ENCODE measurements around the gene TMEFF1. TPM values are rescaled to one million over a fixed set of nuclear protein-coding genes. Genes with fewer than 3 reads are reported as not detected.

Gene TMEFF1
- total and polyA plus RNA-seq, 2 experiments from 2014 or later: 0.34 to 0.43 TPM

DNA sequence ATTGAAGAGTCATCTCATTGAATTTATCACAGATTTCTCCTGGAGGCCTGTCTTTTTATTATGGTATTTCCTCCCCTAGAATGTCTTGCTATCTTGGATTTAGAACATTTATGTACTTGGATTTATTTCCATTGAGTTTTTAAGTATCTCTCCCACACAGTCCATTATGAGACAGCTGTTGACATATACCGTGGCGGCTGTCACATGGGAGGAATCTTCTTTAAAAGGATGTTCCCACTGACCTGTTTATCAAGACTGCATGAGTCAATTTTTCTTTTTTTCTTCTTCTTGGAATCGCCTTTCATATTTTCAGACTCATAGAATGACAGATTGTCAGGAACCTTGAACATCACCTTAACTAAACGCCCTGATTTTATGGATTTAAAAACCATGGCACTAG lies 102.1 kb downstream of the TMEFF1 start:
- Histone ChIP-seq H3K27me3 (replicated peaks; ENCODE audit: insufficient read depth) (no peaks in the 10 kb centered on the region), H3K36me3 (ENCODE audit: low read depth) (0 out of 2 replicates have a peak, but pooled peaks cover 5% of the 10 kb centered on the region), H3K79me2 (ENCODE audit: insufficient read depth) (no peaks in the 10 kb centered on the region), H3K4me3 (no peak overlapping the region), H4K20me1 (ENCODE audit: insufficient read depth) (no peaks in the 10 kb centered on the region), H3K4me1 (ENCODE audit: insufficient read depth) (peaks cover 67% of the 10 kb centered on the region), H3K9ac (no peak overlapping the region), H3F3A (ENCODE audit: insufficient read depth) (peaks cover 39% of the 10 kb centered on the region), H2AFZ (no peak overlapping the region), H3K27ac (peak overlapping the region; percentile 51), H3K9me3 (ENCODE audit: low read depth) (no peaks in the 10 kb centered on the region), H3K9me2 (ENCODE audit: insufficient read depth) (0 out of 2 replicates have a peak, but pooled peaks cover under 1% of the 10 kb centered on the region), H3K4me2 (ENCODE audit: unreplicated experiment) (peak overlapping the region; percentile 49)
- 83% methylated on average over 4 of the region's 4 CpGs for WGBS, 2 experiments (ENCODE audit: low coverage in 1 of 2, low lambda C conversion rate in 2 of 2, missing lambda C conversion rate in 2 of 2)
- in situ Hi-C loops (cut with MboI): loop anchor here (25.0 kb wide), 2 partner anchors 238 to 538 kb away; no protein-coding TSS in a partner anchor
- TF ChIP-seq EZH2 (IDR thresholded peaks at IDR 0.05; ENCODE audit: insufficient read depth, poor library complexity, severe bottlenecking) (no peak), EZH2phosphoT487 (IDR thresholded peaks at IDR 0.05; ENCODE audit: insufficient read depth, low read depth) (no peak)
- no peak for DNase-seq

DNA sequence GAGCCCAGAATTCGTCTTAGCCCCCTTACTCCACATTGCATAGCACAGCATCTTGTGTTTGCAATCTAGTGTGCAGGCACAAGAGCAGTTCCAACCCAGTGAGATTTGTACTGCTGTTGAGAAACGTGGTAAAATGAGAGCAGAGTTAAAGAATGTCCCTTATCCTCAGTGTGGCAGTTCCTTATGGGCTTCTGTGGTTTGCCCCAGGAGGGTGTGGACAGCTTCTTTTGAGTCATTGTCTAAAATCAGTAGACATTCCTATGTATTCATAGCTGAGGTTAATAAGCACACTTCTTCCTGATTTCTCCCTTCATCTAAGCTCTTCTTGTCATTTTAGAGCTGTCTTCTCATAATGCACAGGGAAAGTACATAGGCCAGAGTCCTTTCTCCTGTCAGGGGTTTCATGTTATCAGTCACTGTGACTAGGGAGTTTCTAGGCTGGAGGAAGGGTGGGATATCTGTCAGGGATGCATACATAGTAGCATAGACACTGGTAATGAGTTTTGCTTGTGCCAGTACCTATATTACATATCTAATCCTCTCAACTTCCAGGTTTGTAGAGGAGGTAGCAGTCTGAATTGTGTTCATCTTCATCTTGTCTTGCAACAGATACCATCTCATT lies 102.9 kb downstream of the TMEFF1 start:
- Histone ChIP-seq H3K9me2 (ENCODE audit: insufficient read depth) (no peaks in the 10 kb centered on the region), H3K9ac (no peak overlapping the region), H2AFZ (no peak overlapping the region), H3K9me3 (ENCODE audit: low read depth) (no peaks in the 10 kb centered on the region), H4K20me1 (ENCODE audit: insufficient read depth) (no peaks in the 10 kb centered on the region), H3K36me3 (ENCODE audit: low read depth) (0 out of 2 replicates have a peak, but pooled peaks cover 5% of the 10 kb centered on the region), H3K27ac (peak overlapping the region; percentile 51), H3K27me3 (replicated peaks; ENCODE audit: insufficient read depth) (no peaks in the 10 kb centered on the region), H3F3A (ENCODE audit: insufficient read depth) (peaks cover 39% of the 10 kb centered on the region), H3K4me1 (ENCODE audit: insufficient read depth) (peaks cover 73% of the 10 kb centered on the region), H3K4me2 (ENCODE audit: unreplicated experiment) (peak overlapping the region; percentile 49), H3K4me3 (0 out of 2 replicates have a peak overlapping the region, but pooled peaks have one; percentile 10), H3K79me2 (ENCODE audit: insufficient read depth) (no peaks in the 10 kb centered on the region)
- TF ChIP-seq EZH2phosphoT487 (IDR thresholded peaks at IDR 0.05; ENCODE audit: insufficient read depth, low read depth) (peak; percentile 79; the same call in 1 of the 2 replicates), EZH2 (IDR thresholded peaks at IDR 0.05; ENCODE audit: insufficient read depth, poor library complexity, severe bottlenecking) (no peak)
- in situ Hi-C loops (cut with MboI): loop anchor here (25.0 kb wide), 2 partner anchors 239 to 539 kb away; no protein-coding TSS in a partner anchor
- 27 to 39% methylated on average over 2 of the region's 2 CpGs for WGBS, 2 experiments (ENCODE audit: low coverage in 1 of 2, low lambda C conversion rate in 2 of 2, missing lambda C conversion rate in 2 of 2)
- DNase-seq: peak; percentile 81

DNA sequence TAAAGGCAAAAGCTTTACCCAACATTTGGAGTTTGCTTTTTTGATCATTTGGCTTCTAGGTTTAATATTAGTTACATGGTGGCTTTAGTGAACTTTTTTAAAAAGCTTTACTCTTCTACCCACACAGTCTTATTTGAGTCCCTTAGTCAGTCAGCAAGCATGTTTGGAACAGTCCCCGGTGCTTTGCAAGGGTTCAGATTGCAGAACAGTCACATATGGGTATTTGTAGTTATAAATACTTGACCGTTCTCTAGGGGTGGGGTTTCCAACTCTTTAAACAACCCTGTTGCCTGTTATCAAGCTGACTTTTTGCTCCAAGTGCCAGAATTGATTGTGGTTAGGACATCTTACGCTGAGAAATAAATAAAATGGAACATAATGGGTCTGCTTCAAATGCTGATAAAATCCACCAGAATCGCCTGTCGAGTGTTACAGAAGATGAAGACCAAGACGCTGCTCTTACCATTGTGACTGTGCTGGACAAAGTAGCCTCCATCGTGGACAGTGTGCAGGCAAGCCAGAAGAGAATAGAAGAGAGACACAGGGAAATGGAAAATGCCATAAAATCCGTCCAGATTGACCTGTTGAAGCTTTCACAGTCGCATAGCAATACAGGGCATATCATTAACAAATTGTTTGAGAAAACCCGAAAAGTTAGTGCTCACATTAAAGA lies 105.0 kb downstream of the TMEFF1 start, which contains the start of gene CAVIN4:
Gene CAVIN4, plus strand, starts transcription at position 304 of the 673 bp plus-strand sequence. Its CDS starts 65 bp downstream, at position 369.
- Histone ChIP-seq H3K9ac (no peak within 1 kb of the TSS), H3K4me3 (peak within 1 kb of the TSS; percentile 40), H3K4me2 (ENCODE audit: unreplicated experiment) (peak within 1 kb of the TSS; percentile 79), H3K36me3 (ENCODE audit: low read depth) (0 out of 2 replicates have a peak, but pooled peaks cover 5% of the 10 kb centered on the region), H3K27ac (peak within 1 kb of the TSS; percentile 36), H3F3A (ENCODE audit: insufficient read depth) (peaks cover 39% of the 10 kb centered on the region), H3K9me3 (ENCODE audit: low read depth) (no peaks in the 10 kb centered on the region), H3K79me2 (ENCODE audit: insufficient read depth) (no peaks in the 10 kb centered on the region), H4K20me1 (ENCODE audit: insufficient read depth) (no peaks in the 10 kb centered on the region), H3K9me2 (ENCODE audit: insufficient read depth) (no peaks in the 10 kb centered on the region), H2AFZ (no peak within 1 kb of the TSS), H3K27me3 (replicated peaks; ENCODE audit: insufficient read depth) (no peaks in the 10 kb centered on the region), H3K4me1 (ENCODE audit: insufficient read depth) (peaks cover 88% of the 10 kb centered on the region)
- TF ChIP-seq EZH2phosphoT487 (IDR thresholded peaks at IDR 0.05; ENCODE audit: insufficient read depth, low read depth) (no peak), EZH2 (IDR thresholded peaks at IDR 0.05; ENCODE audit: insufficient read depth, poor library complexity, severe bottlenecking) (no peak)
- in situ Hi-C loops (cut with MboI): loop anchor here (25.0 kb wide), 2 partner anchors 241 to 541 kb away; no protein-coding TSS in a partner anchor
- DNase-seq: peak; percentile 79
- WGBS, 2 experiments (ENCODE audit: low coverage in 1 of 2, low lambda C conversion rate in 2 of 2, missing lambda C conversion rate in 2 of 2): 74% methylated on average over 10 of the region's 10 CpGs

DNA sequence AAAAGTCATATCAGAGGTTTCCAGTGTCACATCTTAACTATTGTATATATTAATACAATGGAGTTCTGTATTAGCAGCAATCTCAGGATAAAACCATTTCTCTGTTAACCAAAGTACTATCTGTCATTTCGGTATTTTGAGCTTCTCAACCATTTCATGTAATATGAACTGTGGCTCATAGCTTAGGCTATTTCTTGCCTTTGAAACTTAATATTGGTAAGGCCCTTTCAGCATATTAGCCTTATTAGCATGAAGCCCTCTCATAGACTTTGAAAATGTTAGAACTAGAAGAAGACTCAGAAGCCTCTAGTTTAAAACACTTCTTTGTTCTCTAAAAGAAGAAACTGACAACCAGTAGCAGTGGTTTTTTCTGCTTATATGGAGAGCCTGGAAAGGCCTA lies 105.7 kb downstream of the TMEFF1 start:
- H2AFZ ChIP-seq: no peak overlapping the region
- no peaks in the 10 kb centered on the region for H4K20me1 ChIP-seq (ENCODE audit: insufficient read depth)
- no peak for TF ChIP-seq EZH2 (IDR thresholded peaks at IDR 0.05; ENCODE audit: insufficient read depth, poor library complexity, severe bottlenecking)
- 98 to 100% methylated on average over 1 of the region's 1 CpG for WGBS, 2 experiments (ENCODE audit: low coverage in 1 of 2, low lambda C conversion rate in 2 of 2, missing lambda C conversion rate in 2 of 2)
- peak overlapping the region; percentile 20 for H3K4me2 ChIP-seq (ENCODE audit: unreplicated experiment)
- no peaks in the 10 kb centered on the region for H3K79me2 ChIP-seq (ENCODE audit: insufficient read depth)
- peaks cover 88% of the 10 kb centered on the region for H3K4me1 ChIP-seq (ENCODE audit: insufficient read depth)
- in situ Hi-C loops (cut with MboI): loop anchor here (25.0 kb wide), 2 partner anchors 241 to 541 kb away; no protein-coding TSS in a partner anchor
- no peak for DNase-seq
- no peak overlapping the region for H3K4me3 ChIP-seq
- 0 out of 2 replicates have a peak, but pooled peaks cover 5% of the 10 kb centered on the region for H3K36me3 ChIP-seq (ENCODE audit: low read depth)
- H3F3A ChIP-seq (ENCODE audit: insufficient read depth): peaks cover 39% of the 10 kb centered on the region
- H3K9ac ChIP-seq: no peak overlapping the region
- no peaks in the 10 kb centered on the region for H3K27me3 ChIP-seq (replicated peaks; ENCODE audit: insufficient read depth)
- no peak overlapping the region for H3K27ac ChIP-seq
- H3K9me3 ChIP-seq (ENCODE audit: low read depth): no peaks in the 10 kb centered on the region
- no peaks in the 10 kb centered on the region for H3K9me2 ChIP-seq (ENCODE audit: insufficient read depth)

Measured in GM23248 (cell line).